Measurements from ENCODE around the gene FOXO3.

DNA sequence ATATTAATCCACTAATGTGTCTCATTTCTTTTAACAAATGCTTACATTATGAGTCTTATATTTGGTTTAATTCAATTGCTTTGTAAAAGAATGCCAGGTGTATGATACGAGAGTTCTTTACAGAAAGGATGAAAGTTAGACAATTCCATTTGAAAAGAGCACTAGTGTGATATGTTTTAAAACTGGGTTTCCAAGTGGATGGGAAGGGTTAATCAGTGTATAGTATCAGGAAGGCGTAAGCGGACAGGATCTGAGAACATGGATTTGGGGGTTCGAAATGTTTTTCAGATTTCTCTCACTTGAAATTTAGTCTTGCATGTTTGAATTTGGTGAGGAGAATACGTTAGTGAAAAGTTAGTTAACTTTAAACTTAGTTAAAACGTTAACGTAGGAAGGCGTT, 2.6 kb downstream of the FOXO3 start:
- TF ChIP-seq, protein P1, sequence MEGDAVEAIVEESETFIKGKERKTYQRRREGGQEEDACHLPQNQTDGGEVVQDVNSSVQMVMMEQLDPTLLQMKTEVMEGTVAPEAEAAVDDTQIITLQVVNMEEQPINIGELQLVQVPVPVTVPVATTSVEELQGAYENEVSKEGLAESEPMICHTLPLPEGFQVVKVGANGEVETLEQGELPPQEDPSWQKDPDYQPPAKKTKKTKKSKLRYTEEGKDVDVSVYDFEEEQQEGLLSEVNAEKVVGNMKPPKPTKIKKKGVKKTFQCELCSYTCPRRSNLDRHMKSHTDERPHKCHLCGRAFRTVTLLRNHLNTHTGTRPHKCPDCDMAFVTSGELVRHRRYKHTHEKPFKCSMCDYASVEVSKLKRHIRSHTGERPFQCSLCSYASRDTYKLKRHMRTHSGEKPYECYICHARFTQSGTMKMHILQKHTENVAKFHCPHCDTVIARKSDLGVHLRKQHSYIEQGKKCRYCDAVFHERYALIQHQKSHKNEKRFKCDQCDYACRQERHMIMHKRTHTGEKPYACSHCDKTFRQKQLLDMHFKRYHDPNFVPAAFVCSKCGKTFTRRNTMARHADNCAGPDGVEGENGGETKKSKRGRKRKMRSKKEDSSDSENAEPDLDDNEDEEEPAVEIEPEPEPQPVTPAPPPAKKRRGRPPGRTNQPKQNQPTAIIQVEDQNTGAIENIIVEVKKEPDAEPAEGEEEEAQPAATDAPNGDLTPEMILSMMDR (IDR thresholded peaks at IDR 0.05; ENCODE audit: low read depth, low read length) = no peak
- TF ChIP-seq EZH2phosphoT487 (IDR thresholded peaks at IDR 0.05; ENCODE audit: low read depth) = no peak

Data from OCI-LY3 (cell line).